Effector memory CD8-positive, alpha-beta T cell (primary cell): ENCODE measurements around the gene EXOC2.
A peak's percentile ranks its signal among the peaks of the same experiment; 100 is the strongest.

ENCODE experiments used
- ATAC-seq: fragments of 150-1000 bp; cut with Tn5 transposase; replicated peaks from 2 replicates; pipeline ENCODE4 v1.10.0; 2021; ENCODE audit warnings: mild to moderate bottlenecking, moderate library complexity
- DNase-seq, 3 experiments: peaks; one replicate each; pipeline ENCODE4 v3.0.0; 2021
- H3K27ac Mint-ChIP-seq, 2 donors: one replicate each; pipeline ENCODE4 v1.8.0; 2022; ENCODE audit warnings: mild to moderate bottlenecking in 2 of 2, mixed read lengths in 2 of 2, moderate library complexity in 2 of 2
- H3K27me3 Mint-ChIP-seq, 2 donors: one replicate each; pipeline ENCODE4 v1.8.0; 2022; ENCODE audit warnings: mixed read lengths in 2 of 2
- H3K36me3 Mint-ChIP-seq: one replicate; pipeline ENCODE4 v1.8.0; 2022; ENCODE audit warnings: mild to moderate bottlenecking, moderate library complexity, mixed read lengths; ENCODE audit not compliant: insufficient read depth
- H3K4me1 Mint-ChIP-seq, 2 donors: one replicate each; pipeline ENCODE4 v1.8.0; 2022; ENCODE audit warnings: low read depth in 2 of 2, mixed read lengths in 2 of 2
- H3K4me3 Mint-ChIP-seq, 2 donors: one replicate each; pipeline ENCODE4 v1.8.0; 2022; ENCODE audit warnings: mild to moderate bottlenecking in 2 of 2, mixed read lengths in 2 of 2, moderate library complexity in 2 of 2
- H3K9me3 Mint-ChIP-seq, 2 donors: one replicate each; pipeline ENCODE4 v1.8.0; 2022; ENCODE audit warnings: mixed read lengths in 2 of 2
- total RNA-seq, 9 experiments: gene quantifications; one replicate each; lab custom pipeline; 2026; lab: John Stamatoyannopoulos, UW

EXOC2 gene
- total RNA-seq: 71.9 to 193 (median 157) reads per million in 9 experiments

GRCh38 chr6:692858-693722 is at the start of gene EXOC2:
EXOC2 (minus strand) TSS chr6:693139; CDS start chr6:637818, 55,321 bp downstream.
- DNase-seq: peak; percentile 77 to 81 (median 79)
- Mint-ChIP-seq H3K36me3 (peaks cover 2% of the 10 kb centered on the region), H3K4me1 (peaks cover 23 to 32% of the 10 kb centered on the region in 2 donors), H3K9me3 (no peaks in the 10 kb centered on the region), H3K27ac (peak within 1 kb of the TSS; percentile 79 to 92), H3K4me3 (peak within 1 kb of the TSS; percentile 95), H3K27me3 (no peaks in the 10 kb centered on the region)
- peak; percentile 81 for ATAC-seq

DNA sequence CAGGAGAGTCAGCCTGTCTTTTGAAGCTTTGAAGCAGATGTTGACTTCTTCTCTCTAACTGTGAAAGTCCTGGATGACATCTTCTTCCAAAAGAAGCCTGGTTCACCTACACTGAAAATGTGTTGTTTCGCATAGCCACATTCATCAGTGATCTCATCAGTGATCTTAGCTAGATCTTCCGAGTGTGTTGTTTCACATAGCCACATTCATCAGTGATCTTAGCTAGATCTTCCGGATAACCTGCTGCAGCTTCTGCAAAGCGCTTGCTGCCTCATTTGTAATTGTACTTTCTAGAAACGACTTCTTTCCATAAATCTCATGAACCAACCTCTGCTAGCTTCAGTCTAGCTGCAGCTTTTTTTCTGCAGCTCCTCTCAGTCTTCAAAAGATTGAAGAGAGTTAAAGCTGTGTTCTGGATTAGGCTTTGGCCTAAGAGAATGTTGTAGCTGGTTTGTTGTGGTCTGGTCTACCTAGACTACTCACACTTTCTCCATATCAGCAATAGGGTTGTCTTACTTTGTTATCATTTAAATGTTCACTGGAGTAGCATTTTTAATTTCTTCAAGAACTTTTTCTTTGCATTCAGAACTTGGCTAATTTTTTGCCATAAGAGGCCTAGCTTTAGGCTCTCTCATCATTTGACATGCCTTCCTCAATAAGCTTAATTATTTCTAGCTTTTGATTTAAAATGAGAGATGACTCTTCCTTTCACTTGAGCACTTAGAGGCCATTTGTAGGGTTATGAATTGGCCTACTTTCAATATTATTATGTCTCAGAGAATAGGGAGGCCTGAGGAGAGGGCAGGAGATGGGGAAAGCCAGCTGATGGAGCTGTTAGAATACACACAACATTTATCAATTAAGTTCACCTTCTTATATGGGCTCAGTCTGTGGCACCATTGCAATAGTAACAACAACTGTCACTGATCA is 48.7 kb upstream of the EXOC2 start:
- H3K27me3 Mint-ChIP-seq: peaks cover 7 to 9% of the 10 kb centered on the region in 2 donors
- no peaks in the 10 kb centered on the region for H3K4me1 Mint-ChIP-seq
- no peaks in the 10 kb centered on the region for H3K9me3 Mint-ChIP-seq
- H3K36me3 Mint-ChIP-seq: no peaks in the 10 kb centered on the region
- DNase-seq (no peak), ATAC-seq (no peak)
- H3K27ac Mint-ChIP-seq: no peak overlapping the region
- no peak overlapping the region for H3K4me3 Mint-ChIP-seq

DNA sequence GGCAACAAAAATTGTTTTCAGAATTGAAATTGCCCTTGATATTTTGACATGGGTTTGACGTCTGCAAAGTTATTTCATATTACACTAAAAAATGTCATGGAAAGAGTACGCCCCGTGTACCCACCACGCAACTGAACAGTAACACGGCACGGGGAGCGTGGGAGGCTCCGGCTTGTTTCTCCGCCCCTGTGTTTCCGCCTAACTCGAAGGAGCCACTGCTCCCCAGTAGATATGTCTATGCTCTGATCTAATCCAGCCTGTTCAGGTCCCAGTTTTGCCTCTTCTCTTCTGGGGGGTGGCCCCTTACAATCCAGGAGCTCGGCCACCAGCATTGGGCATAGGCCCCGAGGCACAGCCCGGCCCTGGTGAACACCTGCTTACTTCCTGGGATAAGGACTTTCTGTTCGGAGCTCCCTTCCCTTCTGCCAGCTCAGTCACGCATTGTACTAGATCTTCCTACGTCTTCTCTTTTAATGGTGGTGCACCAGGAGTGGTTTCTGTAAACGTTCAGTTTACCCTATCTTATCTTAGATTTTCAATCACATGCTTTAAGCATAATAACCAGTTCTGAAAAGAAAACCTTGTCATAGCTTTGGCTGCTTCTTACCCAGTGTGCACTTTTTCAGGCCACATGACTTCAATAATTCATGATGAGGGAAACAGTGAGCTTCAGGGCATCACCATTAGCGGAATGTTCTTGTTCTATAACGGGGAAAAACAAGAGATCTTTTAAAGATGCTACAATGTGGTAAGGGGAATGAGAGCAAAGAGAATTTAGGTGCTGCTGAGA is 43.9 kb upstream of the EXOC2 start:
- Mint-ChIP-seq H3K9me3 (no peaks in the 10 kb centered on the region), H3K4me3 (no peak overlapping the region), H3K27ac (no peak overlapping the region), H3K4me1 (no peaks in the 10 kb centered on the region), H3K36me3 (no peaks in the 10 kb centered on the region), H3K27me3 (peaks cover 16 to 17% of the 10 kb centered on the region in 2 donors)
- ATAC-seq (no peak), DNase-seq (no peak)

- no peak for DNase-seq
- Mint-ChIP-seq H3K4me3 (no peak overlapping the region), H3K27me3 (peaks cover 23 to 26% of the 10 kb centered on the region in 2 donors), H3K27ac (no peak overlapping the region), H3K4me1 (no peaks in the 10 kb centered on the region), H3K36me3 (peaks cover 3% of the 10 kb centered on the region), H3K9me3 (no peaks in the 10 kb centered on the region)
- ATAC-seq: no peak
Measured at GRCh38 chr6:733431-734219, 40.7 kb upstream of the EXOC2 start.

GRCh38 chr6:731924-732323 is 39.0 kb upstream of the EXOC2 start:
- Mint-ChIP-seq H3K9me3 (no peaks in the 10 kb centered on the region), H3K4me3 (no peak overlapping the region), H3K4me1 (no peaks in the 10 kb centered on the region), H3K27ac (no peak overlapping the region), H3K27me3 (peaks cover 22 to 29% of the 10 kb centered on the region in 2 donors), H3K36me3 (peaks cover 3% of the 10 kb centered on the region)
- DNase-seq: no peak
- no peak for ATAC-seq

GRCh38 chr6:729606-730320 is 36.8 kb upstream of the EXOC2 start:
- Mint-ChIP-seq H3K4me1 (no peaks in the 10 kb centered on the region), H3K9me3 (no peaks in the 10 kb centered on the region), H3K27ac (no peak overlapping the region), H3K4me3 (no peak overlapping the region), H3K27me3 (peaks cover 38 to 43% of the 10 kb centered on the region in 2 donors), H3K36me3 (peaks cover 3% of the 10 kb centered on the region)
- DNase-seq (no peak), ATAC-seq (no peak)

GRCh38 chr6:727856-728255 is 34.9 kb upstream of the EXOC2 start:
- Mint-ChIP-seq H3K27me3 (peaks cover 32 to 45% of the 10 kb centered on the region in 2 donors), H3K36me3 (peaks cover 3% of the 10 kb centered on the region), H3K4me1 (peaks cover 0 to under 1% of the 10 kb centered on the region in 2 donors), H3K4me3 (no peak overlapping the region), H3K27ac (no peak overlapping the region), H3K9me3 (no peaks in the 10 kb centered on the region)
- ATAC-seq: no peak
- DNase-seq: no peak

GRCh38 chr6:723540-723939 is 30.6 kb upstream of the EXOC2 start:
- H3K9me3 Mint-ChIP-seq: no peaks in the 10 kb centered on the region
- H3K4me3 Mint-ChIP-seq: no peak overlapping the region
- ATAC-seq (no peak), DNase-seq (no peak)
- H3K4me1 Mint-ChIP-seq: peaks cover 4 to 5% of the 10 kb centered on the region in 2 donors
- no peaks in the 10 kb centered on the region for H3K36me3 Mint-ChIP-seq
- peaks cover 17 to 35% of the 10 kb centered on the region in 2 donors for H3K27me3 Mint-ChIP-seq
- no peak overlapping the region for H3K27ac Mint-ChIP-seq

DNA sequence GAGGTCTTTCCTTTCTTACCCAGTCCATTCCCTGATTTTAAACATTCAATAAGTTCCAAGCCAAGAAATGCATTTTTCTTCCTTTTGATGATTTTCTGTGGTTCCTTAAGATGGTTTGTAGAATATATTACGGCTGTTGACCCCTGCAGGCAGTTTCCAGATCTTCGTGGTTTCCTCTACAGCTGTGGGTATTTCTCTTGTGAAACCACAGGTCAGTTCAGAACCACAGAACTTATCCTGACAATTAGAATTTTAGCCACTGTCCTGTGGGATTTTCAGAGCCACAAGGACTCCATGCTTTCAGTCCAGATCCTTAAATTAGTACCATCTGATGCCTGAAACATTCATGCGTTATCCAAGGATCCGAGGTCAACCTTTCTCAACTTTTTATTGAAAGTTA is 29.7 kb upstream of the EXOC2 start:
- Mint-ChIP-seq H3K27me3 (peaks cover 17 to 34% of the 10 kb centered on the region in 2 donors), H3K27ac (no peak overlapping the region), H3K36me3 (no peaks in the 10 kb centered on the region), H3K4me1 (peaks cover 4 to 5% of the 10 kb centered on the region in 2 donors), H3K4me3 (no peak overlapping the region), H3K9me3 (no peaks in the 10 kb centered on the region)
- DNase-seq: no peak
- no peak for ATAC-seq

DNA sequence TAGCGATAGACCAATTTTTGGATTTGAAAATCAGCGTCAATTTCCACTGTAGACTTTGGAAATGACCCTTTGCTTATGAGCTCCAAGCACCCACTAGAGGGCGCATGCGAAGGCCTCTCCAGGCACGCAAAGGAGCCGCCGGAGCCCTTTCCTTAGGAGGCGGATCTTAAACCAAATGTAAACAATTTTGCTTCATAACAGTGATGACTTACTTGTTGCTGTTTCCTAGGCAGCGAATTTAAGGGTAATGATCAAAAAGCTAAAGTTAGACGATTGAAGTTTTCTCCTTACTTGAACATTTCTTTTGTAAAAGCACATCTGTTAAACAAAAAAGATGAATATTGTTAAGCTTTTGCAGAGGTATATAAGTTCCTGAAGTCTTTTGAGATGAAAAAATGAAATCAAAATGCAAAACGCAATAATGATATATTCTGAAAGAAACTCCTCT is 29.2 kb upstream of the EXOC2 start:
- H3K4me3 Mint-ChIP-seq: no peak overlapping the region
- peaks cover 4 to 5% of the 10 kb centered on the region in 2 donors for H3K4me1 Mint-ChIP-seq
- DNase-seq (peak; percentile 59 to 64 (median 63)), ATAC-seq (peak; percentile 80)
- H3K27me3 Mint-ChIP-seq: peaks cover 17 to 29% of the 10 kb centered on the region in 2 donors
- no peak overlapping the region for H3K27ac Mint-ChIP-seq
- H3K9me3 Mint-ChIP-seq: no peaks in the 10 kb centered on the region
- H3K36me3 Mint-ChIP-seq: no peaks in the 10 kb centered on the region

- Mint-ChIP-seq H3K36me3 (no peaks in the 10 kb centered on the region), H3K27me3 (no peaks in the 10 kb centered on the region), H3K4me1 (peaks cover 4 to 5% of the 10 kb centered on the region in 2 donors), H3K9me3 (no peaks in the 10 kb centered on the region), H3K4me3 (no peak overlapping the region), H3K27ac (no peak overlapping the region)
- DNase-seq (no peak), ATAC-seq (no peak)
Measured at GRCh38 chr6:718345-718744, 25.4 kb upstream of the EXOC2 start.

- H3K4me3 Mint-ChIP-seq: no peak overlapping the region
- no peaks in the 10 kb centered on the region for H3K4me1 Mint-ChIP-seq
- ATAC-seq: no peak
- no peak overlapping the region for H3K27ac Mint-ChIP-seq
- DNase-seq: no peak
- no peaks in the 10 kb centered on the region for H3K36me3 Mint-ChIP-seq
- no peaks in the 10 kb centered on the region for H3K27me3 Mint-ChIP-seq
- H3K9me3 Mint-ChIP-seq: no peaks in the 10 kb centered on the region
Measured at GRCh38 chr6:717135-717534, 24.2 kb upstream of the EXOC2 start.
